IMR-90 (cell line): ENCODE measurements around the gene ABCC9. TPM values are rescaled to one million over a fixed set of nuclear protein-coding genes. Genes with fewer than 3 reads are reported as not detected.

Source experiments
- ATAC-seq: fragments of 200-7000 bp; cut with Tn5 transposase; 2 replicates; pipeline ENCODE4 v1.9.1; 2020; ENCODE audit warnings: low read depth, mild to moderate bottlenecking, moderate library complexity
- BruUV-seq: library from RNA; stranded (reverse); fragments of 400-500 nt; replicated peaks from 2 replicates; lab custom pipeline; 2021; lab: Mats Ljungman, UMichigan
- CTCF ChIA-PET: fragments of 300-600 bp; formaldehyde crosslinking; extraction: SDS; loops from one replicate; lab custom pipeline; 2021; ENCODE audit warnings: antibody characterized with exemption; lab: Yijun Ruan, JAX
- POLR2A ChIA-PET: fragments of 300-600 bp; sonication (Branson Sonifier 250); formaldehyde crosslinking; loops from one replicate; lab custom pipeline; 2022; ENCODE audit warnings: antibody characterized with exemption; ENCODE audit not compliant: unreplicated experiment; lab: Charles Lee
- DNase-seq: peaks from one replicate; pipeline ENCODE4 v3.0.0; 2013
- H2AFZ ChIP-seq: replicated peaks from 2 replicates; pipeline ENCODE3; 2013; ENCODE audit warnings: low read length, mild to moderate bottlenecking; ENCODE audit not compliant: poor library complexity
- H2AK5ac ChIP-seq: 2 replicates; pipeline ENCODE4 v1.6.1; 2013; ENCODE audit warnings: low read depth, low read length, inconsistent platforms
- H2AK9ac ChIP-seq: replicated peaks from 2 replicates; pipeline ENCODE3; 2013; ENCODE audit warnings: mild to moderate bottlenecking, low read depth, low read length, moderate library complexity; ENCODE audit not compliant: poor library complexity
- H2BK120ac ChIP-seq: 2 replicates; pipeline ENCODE4 v1.6.1; 2013; ENCODE audit warnings: low read depth, low read length, inconsistent platforms
- H2BK15ac ChIP-seq: 3 replicates; pipeline ENCODE4 v1.6.1; 2013; ENCODE audit warnings: low read depth, low read length, inconsistent platforms
- H2BK20ac ChIP-seq: 2 replicates; pipeline ENCODE4 v1.6.1; 2013; ENCODE audit warnings: low read depth, mild to moderate bottlenecking, inconsistent platforms, low read length, moderate library complexity
- H2BK5ac ChIP-seq: 2 replicates; pipeline ENCODE4 v1.6.1; 2013; ENCODE audit warnings: mild to moderate bottlenecking, low read depth, low read length, inconsistent platforms; ENCODE audit not compliant: poor library complexity, severe bottlenecking
- H3K14ac ChIP-seq: replicated peaks from 2 replicates; pipeline ENCODE4 v1.6.1; 2013; ENCODE audit warnings: low read depth, low read length, inconsistent platforms
- H3K18ac ChIP-seq: 2 replicates; pipeline ENCODE4 v1.6.1; 2013; ENCODE audit warnings: low read depth, low read length, control low read depth
- H3K23ac ChIP-seq: 2 replicates; pipeline ENCODE4 v1.6.1; 2013; ENCODE audit warnings: low read depth, low read length, inconsistent platforms
- H3K27ac ChIP-seq: 2 replicates; pipeline ENCODE4 v1.5.1; 2013; ENCODE audit warnings: mild to moderate bottlenecking, control low read depth, low read length; ENCODE audit not compliant: insufficient read depth
- H3K27me3 ChIP-seq: 2 replicates; pipeline ENCODE4 v1.6.1; 2013; ENCODE audit warnings: low read length; ENCODE audit not compliant: control insufficient read depth, insufficient read depth
- H3K36me3 ChIP-seq: 2 replicates; pipeline ENCODE4 v1.6.1; 2013; ENCODE audit warnings: low read length, mixed read lengths; ENCODE audit not compliant: control insufficient read depth, insufficient read depth
- H3K4ac ChIP-seq: 2 replicates; pipeline ENCODE4 v1.6.1; 2013; ENCODE audit warnings: low read depth, low read length, inconsistent platforms
- H3K4me1 ChIP-seq: 2 replicates; pipeline ENCODE4 v1.6.1; 2013; ENCODE audit warnings: low read length, mixed read lengths; ENCODE audit not compliant: control insufficient read depth, insufficient read depth
- H3K4me2 ChIP-seq: 2 replicates; pipeline ENCODE4 v1.6.1; 2013; ENCODE audit warnings: low read depth, mild to moderate bottlenecking, control low read depth, low read length, moderate library complexity
- H3K4me3 ChIP-seq: 2 replicates; pipeline ENCODE4 v1.5.1; 2013; ENCODE audit warnings: low read depth, mild to moderate bottlenecking, control low read depth, low read length, moderate library complexity; ENCODE audit not compliant: insufficient read depth
- H3K56ac ChIP-seq: 2 replicates; pipeline ENCODE4 v1.6.1; 2013; ENCODE audit warnings: low read length, inconsistent platforms; ENCODE audit not compliant: insufficient read depth; ENCODE audit errors: extremely low read depth
- H3K79me1 ChIP-seq, 2 experiments: 2 replicates each; pipeline ENCODE4 v1.6.1; 2013; ENCODE audit warnings: low read length in 2 of 2, inconsistent platforms in 1 of 2, low read depth in 1 of 2
- H3K9ac ChIP-seq: 2 replicates; pipeline ENCODE4 v1.6.1; 2013; ENCODE audit warnings: low read depth, low read length, control low read depth
- H3K9me1 ChIP-seq: 2 replicates; pipeline ENCODE4 v1.6.1; 2013; ENCODE audit warnings: low read length, inconsistent platforms; ENCODE audit not compliant: insufficient read depth
- H3K9me3 ChIP-seq: 2 replicates; pipeline ENCODE4 v1.6.1; 2013; ENCODE audit warnings: low read length; ENCODE audit not compliant: control insufficient read depth, insufficient read depth
- H4K20me1 ChIP-seq: 2 replicates; pipeline ENCODE4 v1.6.1; 2013; ENCODE audit warnings: low read length, inconsistent platforms; ENCODE audit not compliant: insufficient read depth
- H4K5ac ChIP-seq: 2 replicates; pipeline ENCODE4 v1.6.1; 2013; ENCODE audit warnings: mild to moderate bottlenecking, low read depth, low read length, control low read depth
- H4K8ac ChIP-seq, 2 experiments: 2 replicates each; pipeline ENCODE4 v1.6.1; 2013; ENCODE audit warnings: low read depth in 2 of 2, low read length in 2 of 2, control low read depth in 1 of 2, inconsistent platforms in 1 of 2
- H4K91ac ChIP-seq: 2 replicates; pipeline ENCODE4 v1.6.1; 2013; ENCODE audit warnings: low read depth, low read length, inconsistent platforms; ENCODE audit not compliant: insufficient read depth
- BHLHE40 ChIP-seq: fragments of 150-350 bp; IDR thresholded peaks from 2 replicates; pipeline ENCODE4 v1.6.1; 2016; ENCODE audit warnings: mild to moderate bottlenecking, low read depth, low read length
- CHD1 ChIP-seq: IDR thresholded peaks from 2 replicates; pipeline ENCODE4 v1.6.1; 2012; ENCODE audit warnings: low read depth, low read length, improper control_type of control experiment
- FOS ChIP-seq: fragments of 150-350 bp; IDR thresholded peaks from 2 replicates; pipeline ENCODE4 v1.6.1; 2016; ENCODE audit warnings: low read depth, low read length
- MAFK ChIP-seq: IDR thresholded peaks from 2 replicates; pipeline ENCODE4 v1.6.1; 2012; ENCODE audit warnings: low read depth, low read length, improper control_type of control experiment
- MXI1 ChIP-seq: IDR thresholded peaks from 2 replicates; pipeline ENCODE4 v1.6.1; 2012; ENCODE audit warnings: low read depth, mild to moderate bottlenecking, low read length, moderate library complexity, borderline replicate concordance
- POLR2A ChIP-seq: IDR thresholded peaks from 2 replicates; pipeline ENCODE4 v1.6.1; 2012; ENCODE audit warnings: mild to moderate bottlenecking, low read depth, low read length
- RCOR1 ChIP-seq: IDR thresholded peaks from 2 replicates; pipeline ENCODE4 v1.6.1; 2012; ENCODE audit warnings: mild to moderate bottlenecking, low read length, improper control_type of control experiment; ENCODE audit not compliant: insufficient replicate concordance
- RFX5 ChIP-seq: IDR thresholded peaks from 2 replicates; pipeline ENCODE4 v1.8.0; 2012; ENCODE audit warnings: low read depth, mild to moderate bottlenecking, low read length, moderate library complexity
- SMC3 ChIP-seq: fragments of 150-350 bp; IDR thresholded peaks from 2 replicates; pipeline ENCODE4 v1.6.1; 2016; ENCODE audit warnings: low read depth, mild to moderate bottlenecking, antibody characterized with exemption, low read length, moderate library complexity
- WGBS, 2 experiments: methylation state at CpG; one replicate each; pipeline versions ENCODE4 v1.1.5 to v1.1.7; 2013; ENCODE audit warnings: missing lambda C conversion rate in 2 of 2; ENCODE audit not compliant: insufficient read length in 1 of 2; ENCODE audit errors: extremely low coverage in 2 of 2; 5-methylcytosine and 5-hydroxymethylcytosine counted together
- dilution Hi-C: fragments of 300-500 bp; cut with HindIII; formaldehyde crosslinking; loops from one replicate; pipeline ENCODE4 v1.14.3; 2018; ENCODE audit warnings: low sequenced_read_pairs; ENCODE audit not compliant: unreplicated experiment
- in situ Hi-C: fragments of 300-500 bp; cut with MboI; formaldehyde crosslinking; loops from 3 replicates; pipeline ENCODE4 v1.14.3; 2019; ENCODE audit warnings: low sequenced_read_pairs, inconsistent platforms, mixed read lengths
- intact Hi-C: fragments of 100-400 bp; cut with micrococcal nuclease; formaldehyde crosslinking; loops from 2 replicates; pipeline ENCODE4 v1.10.0; 2022
- polyA plus RNA-seq, 3 experiments: library from polyadenylated mRNA; depleted of rRNA; stranded (reverse); fragments of >200 nt; gene quantifications; 2 replicates each; pipeline ENCODE4 v1.2.3, GENCODE V29; 2012; ENCODE audit warnings: low replicate concordance in 1 of 3
- total RNA-seq: library from RNA; depleted of rRNA; stranded (reverse); fragments of >200 nt; gene quantifications from 2 replicates; pipeline ENCODE4 v1.2.3, GENCODE V29; 2012
- TF ChIP-seq, protein P1 (sequence below): fragments of 150-350 bp; IDR thresholded peaks from 2 replicates; pipeline ENCODE4 v1.6.1; 2017; ENCODE audit warnings: mild to moderate bottlenecking, antibody characterized with exemption, low read length, low read depth
- TF ChIP-seq, protein P2 (sequence below): conservative IDR thresholded peaks from 2 replicates; pipeline ENCODE4 v1.5.1; 2012; ENCODE audit warnings: mild to moderate bottlenecking, low read depth, low read length, improper control_type of control experiment
- TF ChIP-seq, protein P3 (sequence below): fragments of 150-350 bp; IDR thresholded peaks from 2 replicates; pipeline ENCODE4 v1.6.1; 2016; ENCODE audit warnings: low read depth, mild to moderate bottlenecking, low read length, moderate library complexity, borderline replicate concordance

ABCC9 gene
- total and polyA plus RNA-seq, 2 of the 4 experiments (the other 2 are of a cell fraction), result 1.2 to 6.6 TPM

DNA sequence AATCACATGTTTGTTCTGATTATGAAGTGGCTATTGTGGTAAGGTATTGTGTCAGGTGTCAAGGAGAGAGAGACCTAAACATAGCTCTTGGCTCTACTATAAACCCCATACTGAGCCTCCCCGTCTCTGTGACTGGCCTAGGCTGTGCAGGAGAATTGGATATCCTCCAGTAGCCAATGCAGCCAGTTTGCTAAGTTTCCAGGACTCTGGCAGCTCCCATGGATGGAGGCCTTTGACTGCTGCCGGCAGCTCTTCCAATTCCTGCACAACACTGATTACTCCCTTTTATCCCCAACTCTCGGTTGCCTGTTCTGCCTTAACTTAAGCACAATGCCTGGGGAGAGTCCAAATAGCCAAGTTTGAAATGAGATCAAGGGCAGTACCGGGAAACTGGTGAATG is 59.3 kb downstream of the ABCC9 start:
- no peak overlapping the region for H3K4me3 ChIP-seq
- 80% methylated on average over 1 of the region's 4 CpGs; no CpG with 5 or more reads in 1 of the 2 experiments for WGBS, 2 experiments
- H3K18ac ChIP-seq, result no peak overlapping the region
- H2BK5ac ChIP-seq, result no peak overlapping the region
- no peaks in the 10 kb centered on the region for H3K27me3 ChIP-seq
- intact Hi-C loops (no loop called here), in situ Hi-C loops (no loop called here), dilution Hi-C loops (no loop called here)
- no peak overlapping the region for H3K9ac ChIP-seq
- H3K56ac ChIP-seq, result no peak overlapping the region
- no peak overlapping the region for H2AK9ac ChIP-seq
- no peaks in the 10 kb centered on the region for H3K36me3 ChIP-seq
- H4K20me1 ChIP-seq, result no peaks in the 10 kb centered on the region
- no peak overlapping the region for H3K4me2 ChIP-seq
- no peak overlapping the region for H3K23ac ChIP-seq
- H4K5ac ChIP-seq, result no peak overlapping the region
- no peak overlapping the region for H2AFZ ChIP-seq
- H3K14ac ChIP-seq, result no peak overlapping the region
- H3K79me1 ChIP-seq, result no peaks in the 10 kb centered on the region
- TF ChIP-seq RCOR1 (no peak), MAFK (no peak), RFX5 (no peak), FOS (no peak), SMC3 (no peak), BHLHE40 (no peak), CHD1 (no peak), MXI1 (no peak), POLR2A (no peak)
- TF ChIP-seq, protein P1, sequence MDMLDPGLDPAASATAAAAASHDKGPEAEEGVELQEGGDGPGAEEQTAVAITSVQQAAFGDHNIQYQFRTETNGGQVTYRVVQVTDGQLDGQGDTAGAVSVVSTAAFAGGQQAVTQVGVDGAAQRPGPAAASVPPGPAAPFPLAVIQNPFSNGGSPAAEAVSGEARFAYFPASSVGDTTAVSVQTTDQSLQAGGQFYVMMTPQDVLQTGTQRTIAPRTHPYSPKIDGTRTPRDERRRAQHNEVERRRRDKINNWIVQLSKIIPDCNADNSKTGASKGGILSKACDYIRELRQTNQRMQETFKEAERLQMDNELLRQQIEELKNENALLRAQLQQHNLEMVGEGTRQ, result no peak
- TF ChIP-seq, protein P2, sequence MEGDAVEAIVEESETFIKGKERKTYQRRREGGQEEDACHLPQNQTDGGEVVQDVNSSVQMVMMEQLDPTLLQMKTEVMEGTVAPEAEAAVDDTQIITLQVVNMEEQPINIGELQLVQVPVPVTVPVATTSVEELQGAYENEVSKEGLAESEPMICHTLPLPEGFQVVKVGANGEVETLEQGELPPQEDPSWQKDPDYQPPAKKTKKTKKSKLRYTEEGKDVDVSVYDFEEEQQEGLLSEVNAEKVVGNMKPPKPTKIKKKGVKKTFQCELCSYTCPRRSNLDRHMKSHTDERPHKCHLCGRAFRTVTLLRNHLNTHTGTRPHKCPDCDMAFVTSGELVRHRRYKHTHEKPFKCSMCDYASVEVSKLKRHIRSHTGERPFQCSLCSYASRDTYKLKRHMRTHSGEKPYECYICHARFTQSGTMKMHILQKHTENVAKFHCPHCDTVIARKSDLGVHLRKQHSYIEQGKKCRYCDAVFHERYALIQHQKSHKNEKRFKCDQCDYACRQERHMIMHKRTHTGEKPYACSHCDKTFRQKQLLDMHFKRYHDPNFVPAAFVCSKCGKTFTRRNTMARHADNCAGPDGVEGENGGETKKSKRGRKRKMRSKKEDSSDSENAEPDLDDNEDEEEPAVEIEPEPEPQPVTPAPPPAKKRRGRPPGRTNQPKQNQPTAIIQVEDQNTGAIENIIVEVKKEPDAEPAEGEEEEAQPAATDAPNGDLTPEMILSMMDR, result no peak
- TF ChIP-seq, protein P3, sequence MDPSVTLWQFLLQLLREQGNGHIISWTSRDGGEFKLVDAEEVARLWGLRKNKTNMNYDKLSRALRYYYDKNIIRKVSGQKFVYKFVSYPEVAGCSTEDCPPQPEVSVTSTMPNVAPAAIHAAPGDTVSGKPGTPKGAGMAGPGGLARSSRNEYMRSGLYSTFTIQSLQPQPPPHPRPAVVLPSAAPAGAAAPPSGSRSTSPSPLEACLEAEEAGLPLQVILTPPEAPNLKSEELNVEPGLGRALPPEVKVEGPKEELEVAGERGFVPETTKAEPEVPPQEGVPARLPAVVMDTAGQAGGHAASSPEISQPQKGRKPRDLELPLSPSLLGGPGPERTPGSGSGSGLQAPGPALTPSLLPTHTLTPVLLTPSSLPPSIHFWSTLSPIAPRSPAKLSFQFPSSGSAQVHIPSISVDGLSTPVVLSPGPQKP, result no peak
- no peak overlapping the region for H2BK20ac ChIP-seq
- no peak overlapping the region for H2AK5ac ChIP-seq
- H3K27ac ChIP-seq, result no peak overlapping the region
- ATAC-seq, result no peak
- DNase-seq, result no peak
- H3K4ac ChIP-seq, result no peak overlapping the region
- no TSS peak for BruUV-seq
- no peaks in the 10 kb centered on the region for H3K9me1 ChIP-seq
- ChIA-PET CTCF (interaction anchor here (0.6 kb wide), 1 partner anchor 119 kb away, joined by 3 read pairs; no protein-coding TSS in a partner anchor), POLR2A (no interaction called here)
- H2BK120ac ChIP-seq, result no peak overlapping the region
- no peak overlapping the region for H4K8ac ChIP-seq
- no peak overlapping the region for H4K91ac ChIP-seq
- no peaks in the 10 kb centered on the region for H3K9me3 ChIP-seq
- H2BK15ac ChIP-seq, result no peak overlapping the region
- no peaks in the 10 kb centered on the region for H3K4me1 ChIP-seq
